ENCODE data around the gene MROH8.

MROH8 gene

DNA sequence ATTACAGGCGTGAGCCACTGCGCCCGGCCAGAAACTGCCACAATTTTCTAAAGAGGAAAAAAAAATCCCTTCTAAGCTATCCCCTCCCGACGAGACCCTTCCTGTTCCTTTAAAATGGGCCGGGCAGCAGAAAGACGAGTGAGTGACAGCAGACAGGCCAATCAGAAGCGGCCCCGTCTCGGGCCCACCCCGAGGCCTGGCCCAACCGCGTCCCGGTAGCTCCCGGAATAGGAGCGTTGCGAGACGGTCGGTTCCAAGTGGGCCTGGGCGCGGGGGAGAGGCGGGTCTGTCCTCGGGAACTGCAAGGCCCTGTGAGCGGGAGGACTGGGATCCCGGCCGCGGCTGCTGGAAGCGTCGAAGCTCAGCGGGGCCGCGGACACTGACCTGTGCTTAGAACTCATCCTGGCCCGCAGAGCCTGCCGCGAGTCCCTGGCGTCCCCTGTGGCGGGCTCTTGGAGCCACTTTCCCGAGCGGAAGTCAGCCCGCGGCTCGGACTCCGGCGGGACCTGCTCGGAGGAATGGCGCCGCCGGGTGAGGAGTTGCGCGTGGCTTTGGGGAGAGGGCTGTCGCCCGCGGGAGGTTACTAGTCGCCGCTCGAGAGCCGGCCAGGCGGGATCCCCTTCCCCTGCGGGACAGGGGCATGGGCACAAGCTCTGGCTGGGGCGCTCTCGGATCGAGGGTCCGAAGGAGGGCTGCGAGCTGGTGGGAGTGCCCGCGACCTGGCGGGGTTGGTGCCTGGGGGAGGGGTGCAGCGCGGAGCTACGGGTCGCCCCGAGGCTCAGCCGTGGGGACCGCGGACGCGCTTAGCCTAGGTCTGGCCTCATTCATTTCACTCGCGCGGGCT lies at the start of gene MROH8, which contains the start of gene RPN2:
Gene MROH8, minus strand, starts transcription at position 710 of the 844 bp plus-strand sequence.
Gene RPN2, plus strand, starts transcription at position 492 of the 844 bp plus-strand sequence. Its CDS starts 27 bp downstream, at position 519.
- peak; percentile 91 for DNase-seq

GRCh38 chr20:37228656-37229055 lies 49.3 kb upstream of the MROH8 start:
- DNase-seq, result no peak

- DNase-seq, result no peak
Measured at GRCh38 chr20:37228082-37228481, 48.7 kb upstream of the MROH8 start.

DNA sequence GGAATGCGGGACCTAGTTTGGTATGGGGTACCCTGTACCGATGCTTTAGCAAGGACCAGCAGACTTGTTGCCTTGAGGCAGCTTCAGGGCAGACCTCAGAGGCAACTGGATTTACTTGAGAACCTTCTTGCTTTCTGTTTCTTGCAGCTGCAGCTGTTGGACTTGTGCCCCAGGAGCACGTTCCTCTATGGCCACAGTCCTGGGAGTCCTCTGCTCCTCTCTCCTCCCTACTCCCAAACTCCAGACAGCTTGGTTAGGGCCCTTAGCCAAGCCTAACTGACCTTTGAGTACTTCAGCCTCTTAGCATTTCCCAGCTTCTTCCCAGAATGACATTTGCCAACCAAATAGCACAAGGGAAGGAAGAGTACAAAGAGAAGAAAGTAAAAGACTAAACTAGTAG lies 47.5 kb upstream of the MROH8 start:
- no peak for DNase-seq

- no peak for DNase-seq
Measured at GRCh38 chr20:37225146-37225545, 45.8 kb upstream of the MROH8 start.

DNA sequence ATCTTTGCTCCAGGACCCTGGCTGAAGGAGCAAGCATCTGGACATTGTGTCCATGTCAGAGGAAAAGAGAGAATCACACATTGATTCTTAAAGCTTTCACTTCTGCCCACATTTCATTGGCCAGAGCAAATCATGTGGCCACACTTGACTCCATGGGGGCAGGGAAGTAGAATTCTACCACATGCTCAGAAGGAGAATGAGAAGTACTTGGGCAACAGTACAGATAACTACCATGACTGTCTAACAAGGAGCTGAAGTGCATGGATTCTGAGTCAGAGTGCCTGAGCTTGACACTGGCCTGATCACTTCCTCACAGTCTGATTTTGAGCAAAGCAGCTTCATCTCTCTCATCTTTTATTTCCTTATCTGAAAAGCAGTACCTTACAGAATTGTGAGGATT lies 43.7 kb upstream of the MROH8 start:
- DNase-seq, result peak; percentile 95

DNA sequence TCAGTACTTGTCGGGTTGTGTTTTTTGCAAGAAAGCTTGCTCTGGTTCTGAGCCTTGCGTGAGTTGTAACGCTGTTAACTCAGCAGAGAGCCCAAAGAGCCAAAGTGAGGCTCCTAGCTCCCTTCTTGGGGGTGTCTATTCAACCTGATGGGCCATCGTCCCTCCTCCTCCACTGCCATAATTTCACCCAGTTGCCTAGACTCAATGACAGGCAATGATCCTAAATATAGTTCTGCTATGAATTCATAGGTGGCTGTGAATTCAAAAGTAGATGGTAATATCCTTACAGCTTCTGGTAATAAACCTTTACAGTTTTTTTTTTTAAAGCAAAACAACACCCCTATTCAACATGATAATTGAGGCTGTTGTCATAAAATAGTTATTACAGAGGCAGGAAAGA lies 42.7 kb upstream of the MROH8 start:
- no peak for DNase-seq

DNA sequence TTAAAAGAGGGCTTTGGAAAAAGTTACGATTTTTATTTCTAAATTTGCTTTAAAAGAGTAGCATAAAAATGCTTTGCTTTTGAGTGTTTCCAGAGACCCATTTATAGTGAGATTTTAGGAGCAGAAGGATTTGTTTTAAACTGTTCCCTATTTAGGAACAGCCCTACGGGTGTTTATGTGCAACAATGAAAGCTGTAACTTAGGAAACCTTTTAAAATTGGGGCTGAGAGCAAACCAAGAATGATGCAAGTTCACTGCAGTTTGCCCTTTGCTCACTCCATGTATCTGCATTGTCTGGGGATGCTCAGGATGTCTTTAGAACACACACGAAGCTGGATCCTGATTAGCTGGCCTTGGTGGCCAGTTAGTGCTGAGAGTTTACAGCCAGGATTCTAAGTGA lies 41.4 kb upstream of the MROH8 start:
- no peak for DNase-seq

- no peak for DNase-seq
Measured at GRCh38 chr20:37219751-37220668, 40.7 kb upstream of the MROH8 start.

- no peak for DNase-seq
Measured at GRCh38 chr20:37218976-37219375, 39.6 kb upstream of the MROH8 start.

DNA sequence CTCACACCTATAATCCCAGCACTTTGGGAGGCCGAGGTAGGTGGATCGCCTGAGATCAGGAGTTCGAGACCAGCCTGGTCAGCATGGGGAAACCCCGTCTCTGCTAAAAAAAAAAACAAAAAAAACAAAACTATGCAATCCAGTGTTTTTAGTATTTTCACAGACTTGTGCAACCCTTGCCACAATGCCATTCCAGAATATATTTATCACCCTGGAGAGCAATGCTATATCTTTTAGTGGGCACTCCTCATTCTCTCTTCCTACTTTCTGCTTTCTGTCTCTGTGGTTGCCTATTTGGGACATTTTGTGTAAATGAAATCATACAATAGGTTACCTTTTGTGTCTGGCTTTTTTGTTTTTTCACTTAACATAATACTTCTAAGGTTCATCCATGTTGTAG lies 39.1 kb upstream of the MROH8 start:
- no peak for DNase-seq

DNA sequence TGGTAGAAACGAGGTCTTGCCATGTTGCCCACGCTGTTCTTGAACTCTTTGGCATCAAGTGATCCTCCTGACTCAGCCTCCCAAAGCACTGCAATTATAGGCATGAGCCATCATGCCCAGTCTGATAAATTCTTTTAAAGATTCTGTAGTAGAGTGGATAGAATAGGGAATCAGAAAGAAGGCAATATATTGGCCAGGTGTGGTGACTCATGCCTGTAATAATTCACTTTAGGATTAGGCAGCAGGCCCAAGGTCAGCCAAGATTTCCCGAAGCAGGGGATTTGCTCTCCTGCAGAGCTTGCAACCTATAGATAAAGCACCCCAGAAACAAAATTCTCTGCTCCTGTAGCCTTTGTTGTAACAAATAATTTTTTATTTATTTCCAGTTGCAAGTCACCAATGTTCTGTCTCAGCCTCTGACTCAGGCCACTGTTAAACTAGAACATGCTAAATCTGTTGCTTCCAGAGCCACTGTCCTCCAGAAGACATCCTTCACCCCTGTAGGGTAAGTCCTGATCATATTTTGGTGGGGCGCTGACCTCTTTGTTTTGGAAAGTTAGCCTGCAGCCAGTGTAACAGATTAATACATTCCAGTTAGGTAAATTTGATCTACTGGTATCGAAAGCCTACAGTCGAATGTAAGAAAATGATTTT lies 30.4 kb upstream of the MROH8 start:
- no peak for DNase-seq

DNA sequence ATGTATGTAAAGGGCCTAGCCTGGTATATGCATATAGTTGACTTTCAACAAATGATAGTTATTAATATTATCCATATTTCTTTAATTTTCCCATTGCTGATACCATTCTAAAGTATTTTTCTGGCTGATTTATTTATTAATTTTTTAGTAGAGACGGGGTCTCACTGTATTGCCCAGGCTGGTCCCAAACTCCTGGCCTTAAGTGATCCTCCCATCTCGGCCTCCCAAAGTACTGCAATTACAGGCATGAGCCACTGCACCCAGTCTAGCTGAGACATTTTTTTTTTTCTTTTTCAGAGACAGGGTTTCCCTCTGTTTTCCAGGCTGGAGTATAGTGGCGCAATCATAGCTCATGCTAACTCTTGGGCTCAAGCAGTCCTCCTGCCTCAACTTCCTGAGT lies 29.8 kb upstream of the MROH8 start:
- DNase-seq, result no peak

DNA sequence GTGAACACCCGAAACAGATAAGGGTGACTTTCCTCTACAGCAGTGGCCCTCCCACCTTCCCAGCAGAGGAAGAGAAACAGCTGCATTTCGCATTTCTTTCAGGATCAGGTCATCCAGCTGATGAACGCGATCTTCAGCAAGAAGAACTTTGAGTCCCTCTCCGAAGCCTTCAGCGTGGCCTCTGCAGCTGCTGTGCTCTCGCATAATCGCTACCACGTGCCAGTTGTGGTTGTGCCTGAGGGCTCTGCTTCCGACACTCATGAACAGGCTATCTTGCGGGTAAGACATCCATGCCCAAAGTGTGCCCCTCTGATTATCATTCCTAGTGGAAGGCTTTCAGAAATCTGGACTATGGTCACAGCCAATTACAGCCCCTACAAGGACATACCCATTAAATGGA lies 27.8 kb upstream of the MROH8 start:
- DNase-seq, result no peak

- no peak for DNase-seq
Measured at GRCh38 chr20:37205794-37206193, 26.4 kb upstream of the MROH8 start.

DNA sequence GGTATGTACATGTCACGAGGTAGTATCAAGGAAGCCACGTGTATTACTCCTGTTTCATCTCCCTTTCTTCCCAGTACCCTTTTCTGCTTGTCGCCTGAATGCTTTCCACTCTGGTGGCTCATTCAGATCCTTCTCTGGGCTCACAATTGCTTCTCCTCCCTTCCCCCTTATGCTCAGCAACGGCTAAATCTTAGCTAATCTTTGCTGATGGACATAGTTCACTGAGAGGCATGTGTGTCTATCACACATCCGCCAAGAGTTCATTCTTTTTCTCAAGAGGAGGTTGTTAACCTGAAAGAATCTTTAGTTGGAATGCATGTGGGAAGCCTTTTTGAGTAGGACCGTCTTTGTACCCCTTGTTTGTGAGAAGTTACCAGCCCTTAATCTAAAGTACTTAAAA lies 25.8 kb upstream of the MROH8 start:
- no peak for DNase-seq

GRCh38 chr20:37204056-37204455 lies 24.7 kb upstream of the MROH8 start:
- DNase-seq, result no peak

DNA sequence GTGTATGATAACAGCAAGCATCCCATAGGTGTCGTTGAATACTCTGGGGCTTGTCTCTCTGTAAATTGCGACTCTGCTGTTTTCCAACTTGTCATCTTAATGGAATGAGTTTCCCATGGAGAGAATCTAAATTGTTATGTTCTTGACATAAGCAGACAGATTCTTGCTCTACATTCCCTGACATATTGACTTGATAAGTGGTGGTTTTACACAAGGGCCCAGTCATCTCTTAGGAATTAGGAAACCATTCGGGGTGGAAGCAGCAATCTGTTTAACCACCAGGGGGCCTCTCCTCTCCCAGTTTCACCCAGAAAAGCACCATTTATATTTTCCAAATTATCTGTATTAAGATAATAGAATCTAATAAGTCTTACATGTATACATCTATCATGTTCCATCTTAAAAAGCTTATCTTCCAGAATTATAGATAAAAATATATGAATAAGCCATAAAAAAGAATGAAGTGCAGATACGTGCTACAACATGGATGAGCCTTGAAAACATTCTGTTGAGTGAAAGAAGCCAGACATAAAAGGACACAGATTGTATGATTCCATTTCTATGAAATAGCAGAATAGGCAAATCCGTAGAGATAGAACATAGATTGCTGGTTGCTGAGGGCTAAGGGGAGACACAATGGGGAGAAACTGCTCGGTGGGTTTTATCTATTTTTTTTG lies 23.1 kb upstream of the MROH8 start:
- DNase-seq, result no peak

- DNase-seq, result no peak
Measured at GRCh38 chr20:37201827-37202162, 22.4 kb upstream of the MROH8 start.

DNA sequence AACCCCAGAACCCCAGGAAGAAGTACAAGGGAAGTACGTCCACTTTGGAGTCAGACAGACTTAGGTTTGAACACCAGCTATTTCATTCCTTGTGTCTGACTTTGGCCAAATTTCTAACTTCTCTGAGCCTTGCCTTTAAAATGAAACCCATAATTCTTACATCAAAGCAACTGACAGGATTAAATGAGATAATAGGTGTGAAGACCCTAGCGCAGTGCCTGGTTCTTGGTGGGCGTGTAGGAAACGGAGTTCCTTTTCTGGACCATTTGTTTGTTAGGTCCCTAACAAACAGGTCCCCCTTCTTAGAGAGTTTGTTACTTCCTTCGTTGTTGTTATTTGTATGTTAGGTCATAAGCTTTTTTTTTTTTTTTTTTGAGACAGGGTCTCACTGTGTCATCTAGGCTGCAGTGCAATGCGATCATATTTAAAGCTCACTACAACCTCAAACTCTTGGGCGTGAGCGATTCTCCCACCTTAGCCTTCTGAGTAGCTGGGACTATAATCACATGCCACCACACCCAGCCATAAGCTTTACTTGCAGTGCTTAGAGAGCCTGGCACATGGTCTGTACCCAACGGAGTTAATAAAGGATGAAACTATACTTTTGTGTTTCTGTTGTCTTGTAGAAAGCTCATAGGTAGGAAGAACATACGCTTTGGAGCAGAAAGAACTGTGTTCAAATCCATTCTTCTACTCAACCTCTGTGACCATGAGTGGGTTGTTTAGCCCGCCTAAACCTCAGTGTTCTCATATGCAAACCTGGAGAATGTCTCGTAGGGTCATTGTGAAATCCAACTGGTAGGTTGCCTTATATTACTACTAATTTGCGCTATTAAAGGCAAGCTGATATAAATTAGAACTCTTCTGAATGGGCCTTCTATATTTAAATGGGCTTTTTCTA lies 21.8 kb upstream of the MROH8 start:
- no peak for DNase-seq

DNA sequence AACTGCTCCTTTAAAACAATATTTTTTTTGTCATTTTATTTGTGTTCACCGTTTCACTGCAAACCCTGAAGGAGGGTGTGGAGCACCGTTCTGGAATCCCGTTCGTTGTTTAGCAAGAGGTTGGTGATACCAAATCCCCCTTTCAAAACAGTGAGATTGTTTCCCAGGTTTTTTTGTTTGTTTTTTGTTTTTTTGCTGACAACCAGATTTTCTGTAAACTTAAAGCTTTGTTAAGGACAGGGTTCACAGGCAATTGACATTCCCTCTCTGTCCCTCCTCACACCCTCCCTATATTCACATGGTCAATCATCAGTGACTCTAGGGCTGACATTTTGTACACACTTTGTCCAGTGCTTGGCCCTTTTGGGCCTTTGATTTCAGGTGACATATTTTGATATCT lies 21.0 kb upstream of the MROH8 start:
- no peak for DNase-seq
